ENCODE results near the gene IRX4. TPM values are rescaled to one million over a fixed set of nuclear protein-coding genes. Genes with fewer than 3 reads are reported as not detected.

IRX4 gene
- polyA plus RNA-seq, 1 of the 3 experiments (the other 2 are of a cell fraction), result not detected

GRCh38 chr5:1923766-1924165 is 41.0 kb upstream of the IRX4 start:
- ChIA-PET CTCF (no interaction called here), POLR2A (no interaction called here)
- Histone ChIP-seq H3K36me3 (replicated peaks in 1 of 2; ENCODE audit: control insufficient read depth in 1 of 2, insufficient read depth in 2 of 2, low read length in 1 of 2) (no peaks in the 10 kb centered on the region), H3K9ac (no peak overlapping the region), H3K4me3 (ENCODE audit: low read depth in 2 of 2, low read length in 1 of 2) (no peak overlapping the region), H3K9me2 (no peaks in the 10 kb centered on the region), H4K20me1 (ENCODE audit: insufficient read depth) (no peaks in the 10 kb centered on the region), H3K27me3 (ENCODE audit: insufficient read depth) (peaks cover 69% of the 10 kb centered on the region), H3K4me1 (ENCODE audit: control insufficient read depth in 1 of 2, insufficient read depth in 2 of 2, low read depth in 1 of 2, low read length in 1 of 2) (no peaks in the 10 kb centered on the region), H3K27ac (ENCODE audit: low read depth in 2 of 2, low read length in 1 of 2) (no peak overlapping the region), H2AFZ (ENCODE audit: low read depth) (no peak overlapping the region), H3F3A (replicated peaks; ENCODE audit: insufficient read depth) (no peaks in the 10 kb centered on the region), H3K79me2 (ENCODE audit: insufficient read depth) (no peaks in the 10 kb centered on the region), H3K4me2 (no peak overlapping the region), H3K9me3 (no peaks in the 10 kb centered on the region)
- DNase-seq, result no peak
- TF ChIP-seq NRF1 (IDR thresholded peaks at IDR 0.05; ENCODE audit: low read depth, low read length) (no peak), RXRA (IDR thresholded peaks at IDR 0.05; ENCODE audit: borderline replicate concordance, low read depth) (no peak), NFIC (IDR thresholded peaks at IDR 0.05; ENCODE audit: borderline replicate concordance) (no peak)
- WGBS (ENCODE audit: low lambda C conversion rate), result 1% methylated on average over 10 of the region's 16 CpGs

GRCh38 chr5:1923341-1923740 is 40.6 kb upstream of the IRX4 start:
- H3K27ac ChIP-seq (ENCODE audit: low read depth in 2 of 2, low read length in 1 of 2), result no peak overlapping the region
- H3K4me3 ChIP-seq (ENCODE audit: low read depth in 2 of 2, low read length in 1 of 2), result no peak overlapping the region
- DNase-seq, result no peak
- no peaks in the 10 kb centered on the region for H3K9me3 ChIP-seq
- H4K20me1 ChIP-seq (ENCODE audit: insufficient read depth), result no peaks in the 10 kb centered on the region
- H3K4me2 ChIP-seq, result no peak overlapping the region
- H3K9me2 ChIP-seq, result no peaks in the 10 kb centered on the region
- 13% methylated on average over 15 of the region's 15 CpGs for WGBS (ENCODE audit: low lambda C conversion rate)
- ChIA-PET CTCF (no interaction called here), POLR2A (no interaction called here)
- H3K4me1 ChIP-seq (ENCODE audit: control insufficient read depth in 1 of 2, insufficient read depth in 2 of 2, low read depth in 1 of 2, low read length in 1 of 2), result no peaks in the 10 kb centered on the region
- no peaks in the 10 kb centered on the region for H3K36me3 ChIP-seq (replicated peaks in 1 of 2; ENCODE audit: control insufficient read depth in 1 of 2, insufficient read depth in 2 of 2, low read length in 1 of 2)
- H2AFZ ChIP-seq (ENCODE audit: low read depth), result no peak overlapping the region
- peaks cover 73% of the 10 kb centered on the region for H3K27me3 ChIP-seq (ENCODE audit: insufficient read depth)
- no peaks in the 10 kb centered on the region for H3F3A ChIP-seq (replicated peaks; ENCODE audit: insufficient read depth)
- no peak overlapping the region for H3K9ac ChIP-seq
- no peaks in the 10 kb centered on the region for H3K79me2 ChIP-seq (ENCODE audit: insufficient read depth)
- TF ChIP-seq RAD21 (IDR thresholded peaks at IDR 0.05; ENCODE audit: low read length) (no peak), FOXM1 (IDR thresholded peaks at IDR 0.05; ENCODE audit: low read depth) (no peak), USF2 (IDR thresholded peaks at IDR 0.05; ENCODE audit: borderline replicate concordance, low read depth, low read length) (no peak)

- Histone ChIP-seq H3K79me2 (ENCODE audit: insufficient read depth) (no peaks in the 10 kb centered on the region), H3K27me3 (ENCODE audit: insufficient read depth) (peaks cover 69% of the 10 kb centered on the region), H3K4me1 (ENCODE audit: control insufficient read depth in 1 of 2, insufficient read depth in 2 of 2, low read depth in 1 of 2, low read length in 1 of 2) (no peaks in the 10 kb centered on the region), H4K20me1 (ENCODE audit: insufficient read depth) (no peaks in the 10 kb centered on the region), H3K9me2 (no peaks in the 10 kb centered on the region), H2AFZ (ENCODE audit: low read depth) (no peak overlapping the region), H3K27ac (ENCODE audit: low read depth in 2 of 2, low read length in 1 of 2) (no peak overlapping the region), H3K9ac (no peak overlapping the region), H3K36me3 (replicated peaks in 1 of 2; ENCODE audit: control insufficient read depth in 1 of 2, insufficient read depth in 2 of 2, low read length in 1 of 2) (no peaks in the 10 kb centered on the region), H3F3A (replicated peaks; ENCODE audit: insufficient read depth) (no peaks in the 10 kb centered on the region), H3K4me3 (ENCODE audit: low read depth in 2 of 2, low read length in 1 of 2) (no peak overlapping the region), H3K4me2 (no peak overlapping the region), H3K9me3 (no peaks in the 10 kb centered on the region)
- 28% methylated on average over 14 of the region's 19 CpGs for WGBS (ENCODE audit: low lambda C conversion rate)
- DNase-seq, result no peak
- ChIA-PET POLR2A (no interaction called here), CTCF (no interaction called here)
- no peak for TF ChIP-seq RCOR1 (IDR thresholded peaks at IDR 0.05; ENCODE audit: low read length)
- no peak for TF ChIP-seq CHD2 (IDR thresholded peaks at IDR 0.05; ENCODE audit: low read length, partially characterized antibody)
- no peak for TF ChIP-seq SMC3 (IDR thresholded peaks at IDR 0.05; ENCODE audit: low read depth, low read length)
- TF ChIP-seq TAF1 (IDR thresholded peaks at IDR 0.05; ENCODE audit: borderline replicate concordance, low read depth, low read length), result no peak
These were observed 39.0 kb upstream of the IRX4 start for GRCh38 chr5:1921711-1922110.

Measured in SK-N-SH (cell line).